Neuron (in vitro differentiated cells): ENCODE results near the gene SHOX.
"Not testable (repeated sequence)": the region's sequence is repeated elsewhere in the genome, so short reads cannot be mapped to it uniquely, and the experiment has no call there.

Source experiments
- H2AFZ ChIP-seq: one replicate; pipeline ENCODE4 v1.6.1; 2013; ENCODE audit warnings: low read depth, mild to moderate bottlenecking, inconsistent platforms, low read length, moderate library complexity
- H3K27me3 ChIP-seq: one replicate; pipeline ENCODE4 v1.6.1; 2013; ENCODE audit warnings: low read length; ENCODE audit not compliant: insufficient read depth
- H3K36me3 ChIP-seq: one replicate; pipeline ENCODE4 v1.6.1; 2013; ENCODE audit warnings: low read length; ENCODE audit not compliant: insufficient read depth
- H3K4me1 ChIP-seq: one replicate; pipeline ENCODE4 v1.6.1; 2013; ENCODE audit warnings: low read length; ENCODE audit not compliant: insufficient read depth
- H3K4me3 ChIP-seq: 2 replicates; pipeline ENCODE4 v1.5.1; 2013; ENCODE audit warnings: mild to moderate bottlenecking, low read length, moderate library complexity
- H3K9me3 ChIP-seq: one replicate; pipeline ENCODE4 v1.6.1; 2013; ENCODE audit warnings: low read length

Gene SHOX

DNA sequence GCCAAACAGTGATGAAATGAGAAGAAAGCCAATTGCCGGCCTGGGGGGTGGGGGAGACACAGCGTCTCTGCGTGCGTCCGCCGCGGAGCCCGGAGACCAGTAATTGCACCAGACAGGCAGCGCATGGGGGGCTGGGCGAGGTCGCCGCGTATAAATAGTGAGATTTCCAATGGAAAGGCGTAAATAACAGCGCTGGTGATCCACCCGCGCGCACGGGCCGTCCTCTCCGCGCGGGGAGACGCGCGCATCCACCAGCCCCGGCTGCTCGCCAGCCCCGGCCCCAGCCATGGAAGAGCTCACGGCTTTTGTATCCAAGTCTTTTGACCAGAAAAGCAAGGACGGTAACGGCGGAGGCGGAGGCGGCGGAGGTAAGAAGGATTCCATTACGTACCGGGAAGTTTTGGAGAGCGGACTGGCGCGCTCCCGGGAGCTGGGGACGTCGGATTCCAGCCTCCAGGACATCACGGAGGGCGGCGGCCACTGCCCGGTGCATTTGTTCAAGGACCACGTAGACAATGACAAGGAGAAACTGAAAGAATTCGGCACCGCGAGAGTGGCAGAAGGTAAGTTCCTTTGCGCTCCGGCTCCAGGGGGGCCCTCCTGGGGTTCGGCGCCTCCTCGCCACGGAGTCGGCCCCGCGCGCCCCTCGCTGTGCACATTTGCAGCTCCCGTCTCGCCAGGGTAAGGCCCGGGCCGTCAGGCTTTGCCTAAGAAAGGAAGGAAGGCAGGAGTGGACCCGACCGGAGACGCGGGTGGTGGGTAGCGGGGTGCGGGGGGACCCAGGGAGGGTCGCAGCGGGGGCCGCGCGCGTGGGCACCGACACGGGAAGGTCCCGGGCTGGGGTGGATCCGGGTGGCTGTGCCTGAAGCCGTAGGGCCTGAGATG is at the start of gene SHOX:
Gene SHOX (plus strand): TSS at position 180 of the 885 bp plus-strand sequence. CDS start 107 bp downstream, at position 287.
- Histone ChIP-seq H3K27me3 (peaks cover 70% of the 10 kb centered on the region), H3K36me3 (no peaks in the 10 kb centered on the region), H3K9me3 (no peaks in the 10 kb centered on the region), H2AFZ (no peak within 1 kb of the TSS), H3K4me3 (no peak within 1 kb of the TSS), H3K4me1 (no peaks in the 10 kb centered on the region)

DNA sequence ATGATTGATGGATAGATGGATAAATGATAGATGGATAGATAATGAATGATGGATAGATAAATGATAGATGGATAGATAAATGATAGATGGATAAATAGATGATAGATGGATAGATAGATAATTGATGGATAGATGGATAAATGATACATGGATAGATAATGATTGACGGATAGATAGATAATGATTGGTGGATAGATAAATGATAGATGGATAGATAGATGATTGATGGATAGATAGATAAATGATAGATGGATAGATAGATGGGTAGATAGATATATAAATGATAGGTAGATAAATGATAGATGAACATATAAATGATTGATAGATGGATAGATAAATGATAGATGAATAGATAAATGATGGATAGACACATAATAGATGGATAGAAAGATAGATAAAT is 49.5 kb upstream of the SHOX start:
- Histone ChIP-seq H2AFZ (no peak overlapping the region), H3K9me3 (no peaks in the 10 kb centered on the region), H3K36me3 (no peaks in the 10 kb centered on the region), H3K27me3 (peaks cover 8% of the 10 kb centered on the region), H3K4me3 (no peak overlapping the region), H3K4me1 (no peaks in the 10 kb centered on the region)

GRCh38 chrX:581720-582298 is 48.8 kb upstream of the SHOX start:
- no peaks in the 10 kb centered on the region for H3K36me3 ChIP-seq
- no peak overlapping the region for H2AFZ ChIP-seq
- no peaks in the 10 kb centered on the region for H3K9me3 ChIP-seq
- H3K27me3 ChIP-seq: peaks cover 8% of the 10 kb centered on the region
- H3K4me1 ChIP-seq: no peaks in the 10 kb centered on the region
- no peak overlapping the region for H3K4me3 ChIP-seq

DNA sequence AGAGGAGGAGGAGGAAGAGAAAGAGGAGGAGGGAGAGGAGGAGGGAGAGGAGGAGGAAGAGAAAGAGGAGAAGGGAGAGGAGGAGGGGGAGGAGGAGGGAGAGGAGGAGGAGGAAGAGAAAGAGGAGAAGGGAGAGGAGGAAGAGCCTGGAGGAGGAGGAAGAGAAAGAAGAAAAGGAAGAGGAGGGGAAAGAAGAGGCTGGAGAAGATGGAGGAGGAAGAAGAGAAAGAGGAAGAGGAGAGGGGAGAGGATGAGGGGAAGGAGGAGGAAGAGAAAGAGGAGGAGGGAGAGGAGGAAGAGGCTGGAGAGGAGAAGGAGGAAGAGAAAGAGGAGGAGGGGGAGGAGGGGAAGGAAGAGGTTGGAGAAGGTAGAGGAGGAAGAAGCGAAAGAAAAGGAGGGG is 46.0 kb upstream of the SHOX start:
- Histone ChIP-seq H3K36me3 (no peaks in the 10 kb centered on the region), H3K4me1 (no peaks in the 10 kb centered on the region), H3K4me3 (no peak overlapping the region)

GRCh38 chrX:585115-585808 is 45.3 kb upstream of the SHOX start:
- Histone ChIP-seq H2AFZ (no peak overlapping the region), H3K4me3 (no peak overlapping the region), H3K9me3 (no peaks in the 10 kb centered on the region), H3K4me1 (no peaks in the 10 kb centered on the region), H3K27me3 (peaks cover 8% of the 10 kb centered on the region), H3K36me3 (no peaks in the 10 kb centered on the region)

More for the DNA sequence above, 46.0 kb upstream of the SHOX start:
- Histone ChIP-seq H3K27me3 (peaks cover 8% of the 10 kb centered on the region), H2AFZ (no peak overlapping the region), H3K9me3 (no peaks in the 10 kb centered on the region)

GRCh38 chrX:586351-586750 is 44.2 kb upstream of the SHOX start:
- Histone ChIP-seq H2AFZ (no peak overlapping the region), H3K27me3 (peaks cover 8% of the 10 kb centered on the region), H3K4me1 (no peaks in the 10 kb centered on the region), H3K4me3 (no peak overlapping the region), H3K9me3 (no peaks in the 10 kb centered on the region), H3K36me3 (no peaks in the 10 kb centered on the region)

DNA sequence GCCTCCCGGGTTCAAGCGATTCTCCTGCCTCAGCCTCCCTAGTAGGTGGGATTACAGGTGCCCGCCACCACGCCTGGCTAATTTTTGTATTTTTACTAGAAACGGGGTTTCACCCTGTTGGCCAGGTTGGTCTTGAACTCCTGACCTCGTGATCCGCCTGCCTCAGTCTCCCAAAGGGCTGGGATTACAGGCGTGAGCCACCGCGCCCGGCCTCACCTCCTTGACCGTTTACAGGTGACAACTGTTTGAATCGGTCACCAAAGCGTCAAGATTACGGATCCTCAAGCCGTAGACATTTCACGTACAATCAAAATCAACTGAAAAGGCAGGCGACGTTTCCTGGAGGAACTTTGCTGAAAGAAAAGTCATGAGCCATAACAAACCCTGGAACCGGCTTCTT is 41.3 kb upstream of the SHOX start:
- H2AFZ ChIP-seq, H3K27me3 ChIP-seq, H3K9me3 ChIP-seq, H3K36me3 ChIP-seq, H3K4me3 ChIP-seq, H3K4me1 ChIP-seq: not testable (repeated sequence)

DNA sequence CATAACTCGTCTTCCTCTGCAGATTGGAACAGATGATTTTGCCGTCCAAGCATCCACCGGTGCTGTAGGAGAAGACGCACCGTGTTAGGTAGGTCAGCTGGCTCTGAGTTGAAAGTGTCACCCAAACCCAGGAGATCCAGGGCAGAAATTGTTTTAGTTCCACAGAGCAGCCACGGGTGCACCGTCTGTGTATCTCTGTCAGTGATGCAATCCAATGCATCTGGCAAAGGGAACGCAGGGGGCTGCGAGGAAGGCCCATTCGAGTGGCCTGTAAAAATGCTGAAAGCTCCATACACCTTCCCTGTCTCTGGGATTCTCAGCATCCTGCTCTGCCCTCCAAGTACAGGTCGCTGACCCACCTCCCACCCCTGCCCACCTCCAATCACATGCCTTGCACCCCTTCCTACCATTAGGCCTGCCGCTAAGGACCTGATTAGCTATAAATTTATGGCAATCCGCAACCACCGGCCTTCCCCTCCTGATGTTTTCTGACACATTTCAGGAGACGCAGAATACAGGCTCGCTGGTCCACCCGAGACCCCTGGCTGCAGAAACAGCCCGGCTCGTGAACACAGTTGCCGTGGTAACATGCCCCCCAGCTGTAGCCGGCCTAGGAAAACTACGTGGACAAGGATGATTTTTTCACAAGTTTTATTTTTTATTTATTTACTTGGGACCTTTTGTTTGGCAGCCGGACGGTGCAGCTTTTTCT is 39.7 kb upstream of the SHOX start:
- Histone ChIP-seq H3K36me3 (no peaks in the 10 kb centered on the region), H3K4me1 (no peaks in the 10 kb centered on the region), H3K9me3 (no peaks in the 10 kb centered on the region), H3K27me3 (no peaks in the 10 kb centered on the region), H2AFZ (no peak overlapping the region), H3K4me3 (no peak overlapping the region)

DNA sequence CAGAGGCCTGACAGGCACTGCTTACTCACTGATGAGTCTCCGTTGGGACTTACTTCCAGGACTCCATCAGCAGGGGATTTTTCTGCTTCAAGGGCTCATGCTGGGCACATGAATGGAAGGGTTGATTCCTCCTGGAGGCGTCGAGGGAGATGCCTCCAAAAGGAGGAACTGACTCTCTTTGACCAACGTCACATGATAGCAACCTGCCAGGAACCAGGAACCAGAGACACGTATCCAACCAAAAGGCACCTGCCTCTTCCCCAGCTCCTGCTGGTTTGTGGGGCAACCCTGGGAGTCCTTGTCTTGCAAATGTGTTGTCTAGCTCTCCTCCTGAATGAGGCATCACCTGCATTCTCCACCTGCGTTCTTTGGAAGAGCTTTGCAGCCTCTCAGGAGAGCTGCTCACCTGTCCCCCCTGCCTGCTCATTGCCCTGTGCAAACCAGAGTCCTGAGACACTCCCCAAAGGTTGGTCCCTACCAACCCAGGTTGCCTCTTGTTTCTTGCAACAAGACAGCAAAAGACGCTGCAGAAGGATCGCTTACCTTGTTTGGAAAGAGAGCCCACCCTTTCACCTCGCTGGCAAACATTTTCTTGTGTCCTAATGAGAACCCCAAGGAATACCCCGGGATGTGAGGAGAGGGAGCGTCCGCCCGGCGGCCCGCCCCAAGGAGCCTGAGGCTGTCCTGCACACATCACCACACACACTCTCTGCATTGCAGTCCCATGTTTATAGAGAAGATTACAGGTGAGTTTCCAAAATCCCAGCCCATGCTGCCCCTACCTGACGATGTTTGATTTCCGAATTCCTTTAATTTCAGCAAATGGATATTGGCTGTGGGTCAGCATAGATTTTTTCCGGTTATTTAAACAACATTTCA is 30.5 kb upstream of the SHOX start:
- no peaks in the 10 kb centered on the region for H3K9me3 ChIP-seq
- H3K4me1 ChIP-seq: no peaks in the 10 kb centered on the region
- no peaks in the 10 kb centered on the region for H3K36me3 ChIP-seq
- no peak overlapping the region for H3K4me3 ChIP-seq
- no peaks in the 10 kb centered on the region for H3K27me3 ChIP-seq
- H2AFZ ChIP-seq: no peak overlapping the region

DNA sequence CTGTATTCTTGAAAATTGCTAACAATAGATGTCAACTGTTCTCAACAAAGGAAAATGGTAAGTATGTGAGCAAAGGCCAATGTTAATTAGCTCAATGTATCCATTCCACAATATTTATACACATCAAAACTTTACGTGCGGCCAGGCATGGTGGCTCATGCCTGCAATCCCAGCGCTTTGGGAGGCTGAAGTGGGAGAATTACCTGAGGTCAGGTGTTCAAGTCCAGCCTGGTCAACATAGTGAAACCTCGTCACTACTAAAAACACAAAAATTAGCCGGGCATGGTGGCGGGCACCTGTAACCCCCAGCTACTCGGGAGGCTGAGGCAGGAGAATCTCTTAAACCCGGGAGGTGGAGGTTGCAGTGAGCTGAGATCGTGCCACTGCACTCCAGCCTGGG is 27.6 kb upstream of the SHOX start:
- H2AFZ ChIP-seq, H3K9me3 ChIP-seq, H3K27me3 ChIP-seq, H3K4me1 ChIP-seq, H3K36me3 ChIP-seq, H3K4me3 ChIP-seq: not testable (repeated sequence)

GRCh38 chrX:604616-605015 is 26.0 kb upstream of the SHOX start:
- H3K27me3 ChIP-seq, H2AFZ ChIP-seq, H3K36me3 ChIP-seq: not testable (repeated sequence)

DNA sequence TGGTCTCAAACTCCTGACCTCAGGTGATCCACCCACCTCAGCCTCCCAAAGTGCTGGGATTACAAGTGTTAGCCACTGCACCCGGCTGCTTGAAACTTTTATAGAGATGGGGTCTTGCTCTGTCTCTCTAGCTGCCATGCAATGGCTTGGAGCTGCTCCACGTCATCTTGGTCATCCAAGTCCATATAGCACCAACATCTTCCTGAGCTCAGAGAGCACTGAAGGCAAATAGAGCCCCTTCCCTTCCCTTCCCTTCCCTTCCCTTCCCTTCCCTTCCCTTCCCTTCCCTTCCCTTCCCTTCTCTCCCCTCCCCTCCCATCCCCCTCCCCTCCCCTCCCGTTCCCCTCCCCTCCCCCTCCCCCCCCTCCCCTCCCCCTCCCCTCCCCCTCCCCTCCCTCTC is 22.5 kb upstream of the SHOX start:
- H3K4me3 ChIP-seq, H3K4me1 ChIP-seq, H3K9me3 ChIP-seq, H3K36me3 ChIP-seq, H2AFZ ChIP-seq, H3K27me3 ChIP-seq: not testable (repeated sequence)

More at GRCh38 chrX:604616-605015, 26.0 kb upstream of the SHOX start:
- H3K9me3 ChIP-seq, H3K4me3 ChIP-seq, H3K4me1 ChIP-seq: not testable (repeated sequence)
